H1 (cell line): ENCODE measurements around the gene MYO15B. TPM values are rescaled to one million over a fixed set of nuclear protein-coding genes. Genes with fewer than 3 reads are reported as not detected.

ENCODE experiments used
- BCL11A ChIP-seq, 2 experiments: IDR thresholded peaks; one replicate each; pipeline ENCODE4 v1.6.1; 2011; ENCODE audit warnings: low read depth in 2 of 2, low read length in 2 of 2, mild to moderate bottlenecking in 2 of 2
- polyA plus RNA-seq, 7 experiments: library from polyadenylated mRNA; depleted of rRNA in 3 of 7; stranded (reverse) in 5 of 7; unstranded in 2 of 7; fragments of >200 nt in 5 of 7; fragments of 200-250 nt in 2 of 7; gene quantifications; 1 replicate in 5 of 7; 2 replicates in 1 of 7; 4 replicates in 1 of 7; pipeline versions ENCODE4 v1.2.1 to v1.2.3, GENCODE V29; 2011 to 2013; ENCODE audit warnings: missing spikeins in 2 of 7, mixed read lengths in 2 of 7
- total RNA-seq: library from RNA; stranded (reverse); fragmentation: NEBNext Ultra II Directional; extraction: Animal tissue kit (Norgen Biotek cat#: 25700); gene quantifications from 2 replicates; pipeline ENCODE4 v1.2.1, GENCODE V29; 2021

Gene MYO15B
- total and polyA plus RNA-seq, 2 of the 8 experiments (the other 6 are each of a cell fraction or from before 2014, with no cell fraction given), result 7.1 to 11.2 TPM

GRCh38 chr17:75575197-75575596, 12.4 kb upstream of the MYO15B start (continued):
- no peak for TF ChIP-seq BCL11A (IDR thresholded peaks at IDR 0.05; ENCODE audit: low read depth in 2 of 2, low read length in 2 of 2)
- TF ChIP-seq, all 59 proteins: peak for 0
